ENCODE data around the gene HK1. TPM values are rescaled to one million over a fixed set of nuclear protein-coding genes. Genes with fewer than 3 reads are reported as not detected.

The HK1 gene
- total RNA-seq, 1 donor from 2014 or later: 110 TPM

DNA sequence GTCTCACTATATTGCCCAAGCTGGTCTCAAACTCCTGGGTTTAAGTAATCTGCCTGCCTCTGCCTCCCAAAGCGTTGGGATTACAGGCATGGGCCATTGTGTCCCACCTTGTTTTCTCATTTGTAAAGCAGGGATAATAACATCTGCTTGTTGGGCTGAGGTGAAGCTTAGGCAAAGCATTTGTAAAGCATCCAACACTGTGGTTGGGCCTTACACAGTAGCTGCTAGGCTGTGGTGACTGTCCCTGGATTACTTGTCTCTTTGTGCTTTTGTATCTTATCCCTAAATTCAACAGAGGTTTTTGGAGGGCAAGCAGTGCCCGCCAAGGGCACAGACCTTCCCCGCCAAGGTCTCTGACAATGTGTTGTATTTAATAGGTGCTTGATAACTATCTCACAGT is 43.8 kb upstream of the HK1 start:
- Mint-ChIP-seq H3K4me1 (ENCODE audit: low read depth) (peaks cover 17% of the 10 kb centered on the region), H3K36me3 (ENCODE audit: low read depth) (no peaks in the 10 kb centered on the region), H3K27me3 (ENCODE audit: low read depth) (no peaks in the 10 kb centered on the region), H3K4me3 (ENCODE audit: unreplicated experiment) (no peak overlapping the region), H3K9me3 (ENCODE audit: low read depth) (no peaks in the 10 kb centered on the region), H3K27ac (ENCODE audit: unreplicated experiment) (no peak overlapping the region)
- TF ChIP-seq, protein P1, sequence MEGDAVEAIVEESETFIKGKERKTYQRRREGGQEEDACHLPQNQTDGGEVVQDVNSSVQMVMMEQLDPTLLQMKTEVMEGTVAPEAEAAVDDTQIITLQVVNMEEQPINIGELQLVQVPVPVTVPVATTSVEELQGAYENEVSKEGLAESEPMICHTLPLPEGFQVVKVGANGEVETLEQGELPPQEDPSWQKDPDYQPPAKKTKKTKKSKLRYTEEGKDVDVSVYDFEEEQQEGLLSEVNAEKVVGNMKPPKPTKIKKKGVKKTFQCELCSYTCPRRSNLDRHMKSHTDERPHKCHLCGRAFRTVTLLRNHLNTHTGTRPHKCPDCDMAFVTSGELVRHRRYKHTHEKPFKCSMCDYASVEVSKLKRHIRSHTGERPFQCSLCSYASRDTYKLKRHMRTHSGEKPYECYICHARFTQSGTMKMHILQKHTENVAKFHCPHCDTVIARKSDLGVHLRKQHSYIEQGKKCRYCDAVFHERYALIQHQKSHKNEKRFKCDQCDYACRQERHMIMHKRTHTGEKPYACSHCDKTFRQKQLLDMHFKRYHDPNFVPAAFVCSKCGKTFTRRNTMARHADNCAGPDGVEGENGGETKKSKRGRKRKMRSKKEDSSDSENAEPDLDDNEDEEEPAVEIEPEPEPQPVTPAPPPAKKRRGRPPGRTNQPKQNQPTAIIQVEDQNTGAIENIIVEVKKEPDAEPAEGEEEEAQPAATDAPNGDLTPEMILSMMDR (IDR thresholded peaks at IDR 0.05): no peak
- DNase-seq (ENCODE audit: low spot score): no peak

DNA sequence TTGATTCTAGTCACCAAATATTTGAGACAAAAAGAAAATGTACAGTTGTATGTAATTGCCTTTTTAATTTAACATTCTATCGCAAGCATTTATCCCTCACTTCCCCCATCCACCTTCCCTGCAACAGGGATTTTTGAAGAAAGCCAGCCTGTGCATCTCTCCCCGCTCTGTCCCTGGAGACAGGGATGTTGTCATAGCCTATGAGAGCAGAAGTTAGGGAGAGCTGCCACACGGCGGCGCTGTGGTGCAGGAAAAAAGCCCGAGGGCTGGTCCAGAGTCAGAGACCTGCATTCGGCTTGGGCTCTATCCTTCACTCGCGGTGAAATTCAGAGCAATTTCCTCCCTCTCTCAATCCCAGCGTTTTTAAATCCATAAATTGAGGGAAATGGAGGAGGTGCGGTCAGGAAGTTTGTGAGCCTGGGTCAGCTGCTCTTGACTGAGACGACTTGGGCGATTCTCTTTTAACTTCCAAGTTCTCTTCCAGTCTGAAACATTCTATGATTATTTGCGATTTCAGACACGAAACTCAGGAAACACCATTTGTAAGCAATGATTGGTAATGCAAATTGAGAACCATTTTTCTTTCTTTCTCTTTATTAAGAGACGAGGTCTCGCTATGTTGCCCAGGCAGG is 40.7 kb upstream of the HK1 start:
- Mint-ChIP-seq H3K4me1 (ENCODE audit: low read depth) (peaks cover 18% of the 10 kb centered on the region), H3K36me3 (ENCODE audit: low read depth) (no peaks in the 10 kb centered on the region), H3K9me3 (ENCODE audit: low read depth) (no peaks in the 10 kb centered on the region), H3K27me3 (ENCODE audit: low read depth) (no peaks in the 10 kb centered on the region), H3K4me3 (ENCODE audit: unreplicated experiment) (no peak overlapping the region), H3K27ac (ENCODE audit: unreplicated experiment) (no peak overlapping the region)
- no peak for DNase-seq (ENCODE audit: low spot score)
- TF ChIP-seq, protein P1 (IDR thresholded peaks at IDR 0.05): peak; percentile 97

DNA sequence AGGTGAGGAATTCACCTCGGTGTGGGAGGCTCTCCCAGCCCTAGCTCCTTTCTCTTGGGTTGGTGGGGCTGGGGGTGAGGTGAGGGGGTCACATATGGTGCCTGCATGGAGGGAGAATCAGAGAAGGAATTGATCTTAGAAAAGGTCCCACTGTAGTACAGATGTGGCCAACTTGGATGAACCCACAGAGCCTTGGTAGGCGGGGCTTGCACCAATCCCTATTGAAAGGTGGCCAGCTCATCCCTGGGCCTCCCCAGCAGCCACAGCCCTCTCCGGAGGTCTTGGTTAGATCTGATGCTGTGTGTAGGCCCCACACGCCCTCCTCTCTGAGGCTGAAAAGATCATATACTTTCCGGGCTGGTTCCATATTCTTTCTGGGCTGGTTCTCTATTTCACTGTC is 39.2 kb upstream of the HK1 start:
- H3K4me3 Mint-ChIP-seq (ENCODE audit: unreplicated experiment): no peak overlapping the region
- H3K27ac Mint-ChIP-seq (ENCODE audit: unreplicated experiment): no peak overlapping the region
- no peaks in the 10 kb centered on the region for H3K27me3 Mint-ChIP-seq (ENCODE audit: low read depth)
- H3K9me3 Mint-ChIP-seq (ENCODE audit: low read depth): no peaks in the 10 kb centered on the region
- DNase-seq (ENCODE audit: low spot score): no peak
- H3K4me1 Mint-ChIP-seq (ENCODE audit: low read depth): peaks cover 15% of the 10 kb centered on the region
- TF ChIP-seq, protein P1 (IDR thresholded peaks at IDR 0.05): no peak
- no peaks in the 10 kb centered on the region for H3K36me3 Mint-ChIP-seq (ENCODE audit: low read depth)

DNA sequence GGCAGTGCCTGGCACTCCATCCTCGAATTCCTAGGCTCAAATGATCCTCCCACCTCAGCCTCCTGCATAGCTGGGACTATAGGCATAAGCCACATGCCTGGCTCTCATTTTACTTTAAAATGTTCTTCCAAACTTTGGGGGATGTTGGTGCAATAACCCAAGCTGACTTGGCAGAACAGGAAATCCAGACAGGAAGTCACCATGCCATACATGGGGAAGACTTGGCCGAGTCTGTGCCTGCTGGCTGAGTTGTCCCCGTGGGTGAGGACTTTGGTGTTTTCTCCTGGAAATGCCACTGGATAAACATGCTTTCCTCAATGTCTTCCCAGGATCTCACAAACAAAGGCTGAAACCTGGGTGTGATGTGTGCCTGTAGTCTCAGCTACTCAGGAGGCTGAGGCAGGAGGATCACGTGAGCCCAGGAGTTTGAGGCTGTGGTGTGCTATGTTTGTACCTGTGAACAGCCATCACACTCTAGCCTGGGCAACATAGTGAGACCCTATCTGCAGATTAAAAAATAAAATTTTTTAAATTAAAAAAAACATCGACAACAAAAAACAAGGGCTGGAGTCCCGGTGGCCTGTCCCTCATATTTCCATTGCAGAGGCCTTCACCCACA is 38.4 kb upstream of the HK1 start:
- no peaks in the 10 kb centered on the region for H3K9me3 Mint-ChIP-seq (ENCODE audit: low read depth)
- H3K4me3 Mint-ChIP-seq (ENCODE audit: unreplicated experiment): no peak overlapping the region
- TF ChIP-seq, protein P1 (IDR thresholded peaks at IDR 0.05): no peak
- no peaks in the 10 kb centered on the region for H3K27me3 Mint-ChIP-seq (ENCODE audit: low read depth)
- peaks cover 15% of the 10 kb centered on the region for H3K4me1 Mint-ChIP-seq (ENCODE audit: low read depth)
- DNase-seq (ENCODE audit: low spot score): no peak
- H3K27ac Mint-ChIP-seq (ENCODE audit: unreplicated experiment): peak overlapping the region; percentile 66
- no peaks in the 10 kb centered on the region for H3K36me3 Mint-ChIP-seq (ENCODE audit: low read depth)

DNA sequence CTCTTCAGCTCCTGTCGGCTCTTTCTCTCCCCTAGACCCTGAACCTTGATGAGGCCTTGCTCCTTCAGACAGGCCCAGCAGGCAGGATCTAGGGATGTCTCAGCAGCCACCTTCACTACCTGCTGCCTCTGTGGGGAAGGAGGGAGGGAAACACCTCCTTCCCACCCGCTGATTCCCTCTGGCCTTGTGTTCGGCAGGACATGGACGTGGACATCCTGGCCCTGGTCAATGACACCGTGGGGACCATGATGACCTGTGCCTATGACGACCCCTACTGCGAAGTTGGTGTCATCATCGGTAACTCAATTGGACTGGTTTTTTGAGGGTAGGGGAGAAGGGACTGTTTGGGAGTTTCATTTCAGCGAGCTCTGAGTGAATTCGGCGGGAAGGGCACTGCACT is 37.8 kb upstream of the HK1 start:
- no peak for DNase-seq (ENCODE audit: low spot score)
- no peak overlapping the region for H3K27ac Mint-ChIP-seq (ENCODE audit: unreplicated experiment)
- H3K9me3 Mint-ChIP-seq (ENCODE audit: low read depth): no peaks in the 10 kb centered on the region
- H3K4me1 Mint-ChIP-seq (ENCODE audit: low read depth): peaks cover 15% of the 10 kb centered on the region
- H3K36me3 Mint-ChIP-seq (ENCODE audit: low read depth): no peaks in the 10 kb centered on the region
- TF ChIP-seq, protein P1 (IDR thresholded peaks at IDR 0.05): no peak
- no peak overlapping the region for H3K4me3 Mint-ChIP-seq (ENCODE audit: unreplicated experiment)
- H3K27me3 Mint-ChIP-seq (ENCODE audit: low read depth): no peaks in the 10 kb centered on the region

All from chondrocyte (in vitro differentiated cells).